ENCODE measurements around the gene CCDC88B. TPM values are rescaled to one million over a fixed set of nuclear protein-coding genes. Genes with fewer than 3 reads are reported as not detected.

CCDC88B gene
- total and polyA plus RNA-seq, 9 of the 15 experiments (the other 6 are each of a cell fraction or from before 2014, with no cell fraction given) = 0.13 to 18.1 (median 7.9) TPM

- TF ChIP-seq RNF219 (CRISPR knock-in tag; IDR thresholded peaks at IDR 0.05) (no peak), LARP7 (IDR thresholded peaks at IDR 0.05) (peak; percentile 95; the same call in 1 of the 2 replicates), PREB (CRISPR knock-in tag; IDR thresholded peaks at IDR 0.05) (no peak), MAX (CRISPR knock-in tag; IDR thresholded peaks at IDR 0.05) (peak; percentile 86), ZNF740 (CRISPR knock-in tag; IDR thresholded peaks at IDR 0.05) (peak; percentile 46; the same call in 1 of the 2 replicates), ZNF740 (tag; IDR thresholded peaks at IDR 0.05) (no peak; a peak in 1 of 4 replicates), MAFF (IDR thresholded peaks at IDR 0.05; ENCODE audit: low read length) (0 out of 2 replicates have a peak, but pooled peaks have one; percentile 15), MGA (IDR thresholded peaks at IDR 0.05) (0 out of 2 replicates have a peak, but pooled peaks have one; percentile 40), TCF7 (IDR thresholded peaks at IDR 0.05; ENCODE audit: borderline replicate concordance) (no peak)
Measured at GRCh38 chr11:64331569-64332371, 8.2 kb upstream of the CCDC88B start (continued).
